ENCODE data around the gene KRT35. TPM values are rescaled to one million over a fixed set of nuclear protein-coding genes. Genes with fewer than 3 reads are reported as not detected.
A peak's percentile ranks its signal among the peaks of the same experiment; 100 is the strongest.

The KRT35 gene
- total RNA-seq, 2 donors from 2014 or later = not detected

GRCh38 chr17:41527063-41528023 is 46.4 kb upstream of the KRT35 start:
- H3K27ac ChIP-seq = peak overlapping the region in 1 of 2 donors; percentile 7
- no peaks in the 10 kb centered on the region for H3K27me3 ChIP-seq (replicated peaks; ENCODE audit: insufficient read depth)
- DNase-seq (ENCODE audit: low spot score) = no peak
- no peaks in the 10 kb centered on the region for H3K36me3 ChIP-seq
- H3K4me1 ChIP-seq (ENCODE audit: control insufficient read depth in 1 of 2, low read depth in 2 of 2) = peaks cover 14 to 35% of the 10 kb centered on the region in 2 donors
- H3K4me3 ChIP-seq = peak overlapping the region; percentile 59
- no peaks in the 10 kb centered on the region for H3K9me3 ChIP-seq
- TF ChIP-seq CTCF (IDR thresholded peaks at IDR 0.05) = no peak
- no peak for ATAC-seq (ENCODE audit: insufficient number of reproducible peaks, low FRiP score, low read depth)

GRCh38 chr17:41524261-41524660 is 43.3 kb upstream of the KRT35 start:
- H3K36me3 ChIP-seq = no peaks in the 10 kb centered on the region
- H3K27me3 ChIP-seq (replicated peaks; ENCODE audit: insufficient read depth) = no peaks in the 10 kb centered on the region
- no peak for TF ChIP-seq CTCF (IDR thresholded peaks at IDR 0.05)
- DNase-seq (ENCODE audit: low spot score) = no peak
- no peak overlapping the region for H3K4me3 ChIP-seq
- peaks cover 7 to 16% of the 10 kb centered on the region in 2 donors for H3K4me1 ChIP-seq (ENCODE audit: control insufficient read depth in 1 of 2, low read depth in 2 of 2)
- ATAC-seq (ENCODE audit: insufficient number of reproducible peaks, low FRiP score, low read depth) = no peak
- no peak overlapping the region for H3K27ac ChIP-seq
- H3K9me3 ChIP-seq = no peaks in the 10 kb centered on the region

GRCh38 chr17:41523787-41524186 is 42.8 kb upstream of the KRT35 start:
- H3K4me3 ChIP-seq = no peak overlapping the region
- ATAC-seq (ENCODE audit: insufficient number of reproducible peaks, low FRiP score, low read depth) = no peak

GRCh38 chr17:41523225-41523593 is 42.3 kb upstream of the KRT35 start:
- Histone ChIP-seq H3K27ac (no peak overlapping the region), H3K36me3 (no peaks in the 10 kb centered on the region), H3K9me3 (no peaks in the 10 kb centered on the region), H3K27me3 (replicated peaks; ENCODE audit: insufficient read depth) (no peaks in the 10 kb centered on the region), H3K4me1 (ENCODE audit: control insufficient read depth in 1 of 2, low read depth in 2 of 2) (peaks cover 7 to 8% of the 10 kb centered on the region in 2 donors), H3K4me3 (no peak overlapping the region)
- TF ChIP-seq CTCF (IDR thresholded peaks at IDR 0.05) = no peak
- ATAC-seq (ENCODE audit: insufficient number of reproducible peaks, low FRiP score, low read depth) (no peak), DNase-seq (ENCODE audit: low spot score) (no peak)

More at GRCh38 chr17:41523787-41524186, 42.8 kb upstream of the KRT35 start:
- no peak for DNase-seq (ENCODE audit: low spot score)
- Histone ChIP-seq H3K36me3 (no peaks in the 10 kb centered on the region), H3K9me3 (no peaks in the 10 kb centered on the region), H3K27ac (no peak overlapping the region), H3K27me3 (replicated peaks; ENCODE audit: insufficient read depth) (no peaks in the 10 kb centered on the region), H3K4me1 (ENCODE audit: control insufficient read depth in 1 of 2, low read depth in 2 of 2) (peaks cover 7 to 12% of the 10 kb centered on the region in 2 donors)
- TF ChIP-seq CTCF (IDR thresholded peaks at IDR 0.05) = no peak

DNA sequence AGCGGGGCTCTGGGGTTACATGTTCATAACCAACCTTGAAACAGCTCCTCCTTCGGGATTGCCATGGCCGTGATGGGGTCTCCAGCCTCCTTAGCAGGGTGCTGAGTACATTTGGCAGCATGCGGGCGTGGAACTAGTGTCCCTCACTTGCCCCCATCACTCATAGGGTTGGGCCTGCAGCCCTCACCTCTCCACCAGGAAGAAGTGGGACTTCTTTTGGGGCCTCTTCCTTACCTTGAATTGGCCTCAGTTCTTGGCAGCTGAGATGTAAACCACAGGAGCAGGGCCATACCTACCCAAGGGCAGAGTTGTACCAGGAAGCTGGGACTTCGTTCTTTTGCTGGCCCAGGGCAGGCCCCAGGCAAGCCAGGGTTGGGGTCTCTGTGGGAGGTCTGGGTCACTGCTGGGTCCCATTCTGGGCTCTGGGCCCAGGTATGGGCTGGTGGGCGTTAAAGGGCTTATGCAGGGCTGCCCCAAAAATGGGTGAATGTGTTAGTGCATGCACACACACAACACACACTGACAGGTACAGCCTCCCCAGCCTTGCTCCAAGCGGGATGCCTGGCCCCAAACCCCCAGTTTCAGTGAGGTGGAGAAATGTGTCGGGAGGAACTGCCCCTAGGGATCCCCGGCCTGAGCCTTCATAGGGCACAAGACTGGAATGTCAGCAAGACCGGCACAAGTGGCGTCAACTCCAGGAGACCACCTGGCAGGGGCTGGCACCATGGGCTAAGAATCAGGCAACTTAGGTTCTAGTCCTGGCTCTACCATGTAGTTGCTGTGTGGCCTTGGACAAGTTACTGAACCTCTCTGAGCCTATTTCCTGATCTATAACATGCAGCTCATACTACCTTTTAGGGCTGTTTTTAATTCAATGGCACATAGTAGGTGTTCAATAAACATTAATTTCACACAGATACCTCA is 41.6 kb upstream of the KRT35 start:
- H3K9me3 ChIP-seq = no peaks in the 10 kb centered on the region
- H3K27me3 ChIP-seq (replicated peaks; ENCODE audit: insufficient read depth) = no peaks in the 10 kb centered on the region
- H3K4me3 ChIP-seq = no peak overlapping the region
- no peak overlapping the region for H3K27ac ChIP-seq
- no peak for ATAC-seq (ENCODE audit: insufficient number of reproducible peaks, low FRiP score, low read depth)
- H3K4me1 ChIP-seq (ENCODE audit: control insufficient read depth in 1 of 2, low read depth in 2 of 2) = peaks cover 1 to 2% of the 10 kb centered on the region in 2 donors
- H3K36me3 ChIP-seq = no peaks in the 10 kb centered on the region
- no peak for TF ChIP-seq CTCF (IDR thresholded peaks at IDR 0.05)
- no peak for DNase-seq (ENCODE audit: low spot score)
